IMR-90 (cell line): ENCODE results near the gene DUSP2. TPM values are rescaled to one million over a fixed set of nuclear protein-coding genes. Genes with fewer than 3 reads are reported as not detected.

Source experiments
- ATAC-seq: fragments of 200-7000 bp; cut with Tn5 transposase; 2 replicates; pipeline ENCODE4 v1.9.1; 2020; ENCODE audit warnings: low read depth, mild to moderate bottlenecking, moderate library complexity
- BruUV-seq: library from RNA; stranded (reverse); fragments of 400-500 nt; replicated peaks from 2 replicates; lab custom pipeline; 2021; lab: Mats Ljungman, UMichigan
- CTCF ChIA-PET: fragments of 300-600 bp; formaldehyde crosslinking; extraction: SDS; loops from one replicate; lab custom pipeline; 2021; ENCODE audit warnings: antibody characterized with exemption; lab: Yijun Ruan, JAX
- POLR2A ChIA-PET: fragments of 300-600 bp; sonication (Branson Sonifier 250); formaldehyde crosslinking; loops from one replicate; lab custom pipeline; 2022; ENCODE audit warnings: antibody characterized with exemption; ENCODE audit not compliant: unreplicated experiment; lab: Charles Lee
- DNase-seq: peaks from one replicate; pipeline ENCODE4 v3.0.0; 2013
- H2AFZ ChIP-seq: replicated peaks from 2 replicates; pipeline ENCODE3; 2013; ENCODE audit warnings: low read length, mild to moderate bottlenecking; ENCODE audit not compliant: poor library complexity
- H2AK5ac ChIP-seq: 2 replicates; pipeline ENCODE4 v1.6.1; 2013; ENCODE audit warnings: low read depth, low read length, inconsistent platforms
- H2AK9ac ChIP-seq: replicated peaks from 2 replicates; pipeline ENCODE3; 2013; ENCODE audit warnings: mild to moderate bottlenecking, low read depth, low read length, moderate library complexity; ENCODE audit not compliant: poor library complexity
- H2BK120ac ChIP-seq: 2 replicates; pipeline ENCODE4 v1.6.1; 2013; ENCODE audit warnings: low read depth, low read length, inconsistent platforms
- H2BK15ac ChIP-seq: 3 replicates; pipeline ENCODE4 v1.6.1; 2013; ENCODE audit warnings: low read depth, low read length, inconsistent platforms
- H2BK20ac ChIP-seq: 2 replicates; pipeline ENCODE4 v1.6.1; 2013; ENCODE audit warnings: low read depth, mild to moderate bottlenecking, inconsistent platforms, low read length, moderate library complexity
- H2BK5ac ChIP-seq: 2 replicates; pipeline ENCODE4 v1.6.1; 2013; ENCODE audit warnings: mild to moderate bottlenecking, low read depth, low read length, inconsistent platforms; ENCODE audit not compliant: poor library complexity, severe bottlenecking
- H3K14ac ChIP-seq: replicated peaks from 2 replicates; pipeline ENCODE4 v1.6.1; 2013; ENCODE audit warnings: low read depth, low read length, inconsistent platforms
- H3K18ac ChIP-seq: 2 replicates; pipeline ENCODE4 v1.6.1; 2013; ENCODE audit warnings: low read depth, low read length, control low read depth
- H3K23ac ChIP-seq: 2 replicates; pipeline ENCODE4 v1.6.1; 2013; ENCODE audit warnings: low read depth, low read length, inconsistent platforms
- H3K27ac ChIP-seq: 2 replicates; pipeline ENCODE4 v1.5.1; 2013; ENCODE audit warnings: mild to moderate bottlenecking, control low read depth, low read length; ENCODE audit not compliant: insufficient read depth
- H3K27me3 ChIP-seq: 2 replicates; pipeline ENCODE4 v1.6.1; 2013; ENCODE audit warnings: low read length; ENCODE audit not compliant: control insufficient read depth, insufficient read depth
- H3K36me3 ChIP-seq: 2 replicates; pipeline ENCODE4 v1.6.1; 2013; ENCODE audit warnings: low read length, mixed read lengths; ENCODE audit not compliant: control insufficient read depth, insufficient read depth
- H3K4ac ChIP-seq: 2 replicates; pipeline ENCODE4 v1.6.1; 2013; ENCODE audit warnings: low read depth, low read length, inconsistent platforms
- H3K4me1 ChIP-seq: 2 replicates; pipeline ENCODE4 v1.6.1; 2013; ENCODE audit warnings: low read length, mixed read lengths; ENCODE audit not compliant: control insufficient read depth, insufficient read depth
- H3K4me2 ChIP-seq: 2 replicates; pipeline ENCODE4 v1.6.1; 2013; ENCODE audit warnings: low read depth, mild to moderate bottlenecking, control low read depth, low read length, moderate library complexity
- H3K4me3 ChIP-seq: 2 replicates; pipeline ENCODE4 v1.5.1; 2013; ENCODE audit warnings: low read depth, mild to moderate bottlenecking, control low read depth, low read length, moderate library complexity; ENCODE audit not compliant: insufficient read depth
- H3K56ac ChIP-seq: 2 replicates; pipeline ENCODE4 v1.6.1; 2013; ENCODE audit warnings: low read length, inconsistent platforms; ENCODE audit not compliant: insufficient read depth; ENCODE audit errors: extremely low read depth
- H3K79me1 ChIP-seq, 2 experiments: 2 replicates each; pipeline ENCODE4 v1.6.1; 2013; ENCODE audit warnings: low read length in 2 of 2, inconsistent platforms in 1 of 2, low read depth in 1 of 2
- H3K9ac ChIP-seq: 2 replicates; pipeline ENCODE4 v1.6.1; 2013; ENCODE audit warnings: low read depth, low read length, control low read depth
- H3K9me1 ChIP-seq: 2 replicates; pipeline ENCODE4 v1.6.1; 2013; ENCODE audit warnings: low read length, inconsistent platforms; ENCODE audit not compliant: insufficient read depth
- H3K9me3 ChIP-seq: 2 replicates; pipeline ENCODE4 v1.6.1; 2013; ENCODE audit warnings: low read length; ENCODE audit not compliant: control insufficient read depth, insufficient read depth
- H4K20me1 ChIP-seq: 2 replicates; pipeline ENCODE4 v1.6.1; 2013; ENCODE audit warnings: low read length, inconsistent platforms; ENCODE audit not compliant: insufficient read depth
- H4K5ac ChIP-seq: 2 replicates; pipeline ENCODE4 v1.6.1; 2013; ENCODE audit warnings: mild to moderate bottlenecking, low read depth, low read length, control low read depth
- H4K8ac ChIP-seq, 2 experiments: 2 replicates each; pipeline ENCODE4 v1.6.1; 2013; ENCODE audit warnings: low read depth in 2 of 2, low read length in 2 of 2, control low read depth in 1 of 2, inconsistent platforms in 1 of 2
- H4K91ac ChIP-seq: 2 replicates; pipeline ENCODE4 v1.6.1; 2013; ENCODE audit warnings: low read depth, low read length, inconsistent platforms; ENCODE audit not compliant: insufficient read depth
- CEBPB ChIP-seq: IDR thresholded peaks from 2 replicates; pipeline ENCODE4 v1.6.1; 2012; ENCODE audit warnings: low read depth, low read length, improper control_type of control experiment
- CTCF ChIP-seq: conservative IDR thresholded peaks from 2 replicates; pipeline ENCODE4 v1.5.1; 2012; ENCODE audit warnings: mild to moderate bottlenecking, low read depth, low read length, improper control_type of control experiment
- MAFK ChIP-seq: IDR thresholded peaks from 2 replicates; pipeline ENCODE4 v1.6.1; 2012; ENCODE audit warnings: low read depth, low read length, improper control_type of control experiment
- RAD21 ChIP-seq: IDR thresholded peaks from 2 replicates; pipeline ENCODE4 v1.6.1; 2012; ENCODE audit warnings: low read length, improper control_type of control experiment
- RFX5 ChIP-seq: IDR thresholded peaks from 2 replicates; pipeline ENCODE4 v1.8.0; 2012; ENCODE audit warnings: low read depth, mild to moderate bottlenecking, low read length, moderate library complexity
- dilution Hi-C: fragments of 300-500 bp; cut with HindIII; formaldehyde crosslinking; loops from one replicate; pipeline ENCODE4 v1.14.3; 2018; ENCODE audit warnings: low sequenced_read_pairs; ENCODE audit not compliant: unreplicated experiment
- in situ Hi-C: fragments of 300-500 bp; cut with MboI; formaldehyde crosslinking; loops from 3 replicates; pipeline ENCODE4 v1.14.3; 2019; ENCODE audit warnings: low sequenced_read_pairs, inconsistent platforms, mixed read lengths
- intact Hi-C: fragments of 100-400 bp; cut with micrococcal nuclease; formaldehyde crosslinking; loops from 2 replicates; pipeline ENCODE4 v1.10.0; 2022
- polyA plus RNA-seq, 3 experiments: library from polyadenylated mRNA; depleted of rRNA; stranded (reverse); fragments of >200 nt; gene quantifications; 2 replicates each; pipeline ENCODE4 v1.2.3, GENCODE V29; 2012; ENCODE audit warnings: low replicate concordance in 1 of 3
- total RNA-seq: library from RNA; depleted of rRNA; stranded (reverse); fragments of >200 nt; gene quantifications from 2 replicates; pipeline ENCODE4 v1.2.3, GENCODE V29; 2012
- TF ChIP-seq, protein P1 (sequence below): fragments of 150-350 bp; IDR thresholded peaks from 2 replicates; pipeline ENCODE4 v1.6.1; 2016; ENCODE audit warnings: low read depth, mild to moderate bottlenecking, low read length, moderate library complexity, borderline replicate concordance

The DUSP2 gene
- total and polyA plus RNA-seq, 2 of the 4 experiments (the other 2 are of a cell fraction), result 1.8 to 3.8 TPM

GRCh38 chr2:96180521-96180920, 35.3 kb upstream of the DUSP2 start:
- BruUV-seq, result no TSS peak
- ChIA-PET POLR2A (no interaction called here), CTCF (no interaction called here)
- no peak overlapping the region for H2BK120ac ChIP-seq
- H3K79me1 ChIP-seq, result peaks cover 5 to 8% of the 10 kb centered on the region in 2 experiments; a peak in 1 of 4 replicates
- H3K18ac ChIP-seq, result no peak overlapping the region
- H2BK15ac ChIP-seq, result no peak overlapping the region
- H3K9me3 ChIP-seq, result no peaks in the 10 kb centered on the region
- H3K56ac ChIP-seq, result no peak overlapping the region
- no peak overlapping the region for H3K9ac ChIP-seq
- H3K4me3 ChIP-seq, result no peak overlapping the region
- DNase-seq, result no peak
- H3K23ac ChIP-seq, result no peak overlapping the region
- TF ChIP-seq MAFK (no peak), CEBPB (no peak), CTCF (no peak), RAD21 (no peak), RFX5 (no peak)
- TF ChIP-seq, protein P1, sequence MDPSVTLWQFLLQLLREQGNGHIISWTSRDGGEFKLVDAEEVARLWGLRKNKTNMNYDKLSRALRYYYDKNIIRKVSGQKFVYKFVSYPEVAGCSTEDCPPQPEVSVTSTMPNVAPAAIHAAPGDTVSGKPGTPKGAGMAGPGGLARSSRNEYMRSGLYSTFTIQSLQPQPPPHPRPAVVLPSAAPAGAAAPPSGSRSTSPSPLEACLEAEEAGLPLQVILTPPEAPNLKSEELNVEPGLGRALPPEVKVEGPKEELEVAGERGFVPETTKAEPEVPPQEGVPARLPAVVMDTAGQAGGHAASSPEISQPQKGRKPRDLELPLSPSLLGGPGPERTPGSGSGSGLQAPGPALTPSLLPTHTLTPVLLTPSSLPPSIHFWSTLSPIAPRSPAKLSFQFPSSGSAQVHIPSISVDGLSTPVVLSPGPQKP, result no peak
- H2AK9ac ChIP-seq, result no peak overlapping the region
- no peak overlapping the region for H2AFZ ChIP-seq
- H3K4ac ChIP-seq, result no peak overlapping the region
- ATAC-seq, result no peak
- no peak overlapping the region for H3K4me2 ChIP-seq
- H3K14ac ChIP-seq, result no peak overlapping the region
- dilution Hi-C loops, result no loop called here
- H4K20me1 ChIP-seq, result no peaks in the 10 kb centered on the region
- in situ Hi-C loops, result no loop called here
- H2AK5ac ChIP-seq, result no peak overlapping the region
- H4K8ac ChIP-seq, result no peak overlapping the region
- no peak overlapping the region for H2BK5ac ChIP-seq
- no peak overlapping the region for H4K5ac ChIP-seq
- 0 out of 2 replicates have a peak, but pooled peaks cover 3% of the 10 kb centered on the region for H3K9me1 ChIP-seq
- H3K36me3 ChIP-seq, result peaks cover 12% of the 10 kb centered on the region
- no peak overlapping the region for H3K27ac ChIP-seq
- intact Hi-C loops, result no loop called here
- no peaks in the 10 kb centered on the region for H3K27me3 ChIP-seq
- no peak overlapping the region for H2BK20ac ChIP-seq
- no peak overlapping the region for H4K91ac ChIP-seq
- peaks cover 2% of the 10 kb centered on the region; the same call in 1 of the 2 replicates for H3K4me1 ChIP-seq
